Measurements from ENCODE around the gene FRMD4A.

FRMD4A gene

GRCh38 chr10:13741438-13741837 is 589.3 kb downstream of the FRMD4A start:
- DNase-seq (ENCODE audit: low spot score) = no peak
- Histone ChIP-seq H4K91ac (ENCODE audit: low read depth, low read length, poor library complexity) (no peak overlapping the region), H2BK5ac (ENCODE audit: low read length) (no peak overlapping the region), H3K18ac (ENCODE audit: low read length) (no peak overlapping the region), H2BK12ac (ENCODE audit: low read length) (no peak overlapping the region), H3K9me3 (replicated peaks in 1 of 2; ENCODE audit: control insufficient read depth in 2 of 2, insufficient read depth in 1 of 2, low read depth in 1 of 2, low read length in 2 of 2) (no peaks in the 10 kb centered on the region), H3K4ac (ENCODE audit: low read length) (no peak overlapping the region), H3K4me2 (ENCODE audit: insufficient read depth, low read length, poor library complexity, severe bottlenecking) (no peak overlapping the region), H3K27me3 (ENCODE audit: control insufficient read depth in 3 of 3, insufficient read depth in 3 of 3, low read depth in 1 of 3, low read length in 3 of 3) (peaks cover 0 to 1% (median 0%) of the 10 kb centered on the region in 3 experiments), H2BK120ac (ENCODE audit: low read depth, low read length) (no peak overlapping the region), H3K27ac (replicated peaks; ENCODE audit: low read length) (no peak overlapping the region), H2BK15ac (ENCODE audit: low read length) (no peak overlapping the region), H3K4me3 (ENCODE audit: low read length in 2 of 2) (no peak overlapping the region), H2AK5ac (ENCODE audit: low read depth, low read length) (no peak overlapping the region), H2AFZ (ENCODE audit: low read length) (no peak overlapping the region), H3K79me1 (ENCODE audit: low read depth, low read length) (no peaks in the 10 kb centered on the region), H3K4me1 (ENCODE audit: control insufficient read depth in 2 of 2, insufficient read depth in 1 of 2, low read depth in 1 of 2, low read length in 2 of 2) (peaks cover 0 to 2% of the 10 kb centered on the region in 2 donors), H3K14ac (ENCODE audit: low read length) (no peak overlapping the region), H4K8ac (ENCODE audit: low read depth, low read length) (no peak overlapping the region), H3K36me3 (replicated peaks in 1 of 2; ENCODE audit: control insufficient read depth in 2 of 2, insufficient read depth in 2 of 2, low read length in 2 of 2) (peaks cover 11 to 95% of the 10 kb centered on the region in 2 donors), H3K9ac (ENCODE audit: low read depth, low read length, poor library complexity) (no peak overlapping the region), H3K23ac (ENCODE audit: low read depth, low read length, poor library complexity) (no peak overlapping the region)
- no CpG with 5 or more reads among the region's 5 CpGs for WGBS, 2 donors (ENCODE audit: extremely low coverage in 2 of 2, insufficient read length in 2 of 2, insufficient replicate concordance in 1 of 2)

GRCh38 chr10:13740461-13740860 is 590.3 kb downstream of the FRMD4A start:
- no peak overlapping the region for H3K23ac ChIP-seq (ENCODE audit: low read depth, low read length, poor library complexity)
- H3K14ac ChIP-seq (ENCODE audit: low read length) = no peak overlapping the region
- no peak overlapping the region for H2BK15ac ChIP-seq (ENCODE audit: low read length)
- H3K4me3 ChIP-seq (ENCODE audit: low read length in 2 of 2) = no peak overlapping the region
- H3K79me1 ChIP-seq (ENCODE audit: low read depth, low read length) = no peaks in the 10 kb centered on the region
- no peak overlapping the region for H4K91ac ChIP-seq (ENCODE audit: low read depth, low read length, poor library complexity)
- H3K36me3 ChIP-seq (replicated peaks in 1 of 2; ENCODE audit: control insufficient read depth in 2 of 2, insufficient read depth in 2 of 2, low read length in 2 of 2) = peaks cover 11 to 95% of the 10 kb centered on the region in 2 donors
- H3K27me3 ChIP-seq (ENCODE audit: control insufficient read depth in 3 of 3, insufficient read depth in 3 of 3, low read depth in 1 of 3, low read length in 3 of 3) = peaks cover 0 to 1% (median 0%) of the 10 kb centered on the region in 3 experiments
- H2BK5ac ChIP-seq (ENCODE audit: low read length) = no peak overlapping the region
- no peak overlapping the region for H3K4me2 ChIP-seq (ENCODE audit: insufficient read depth, low read length, poor library complexity, severe bottlenecking)
- peaks cover 0 to 2% of the 10 kb centered on the region in 2 donors for H3K4me1 ChIP-seq (ENCODE audit: control insufficient read depth in 2 of 2, insufficient read depth in 1 of 2, low read depth in 1 of 2, low read length in 2 of 2)
- no peak overlapping the region for H3K27ac ChIP-seq (replicated peaks; ENCODE audit: low read length)
- WGBS, 2 donors (ENCODE audit: extremely low coverage in 2 of 2, insufficient read length in 2 of 2, insufficient replicate concordance in 1 of 2) = no CpG with 5 or more reads among the region's 4 CpGs
- DNase-seq (ENCODE audit: low spot score) = no peak
- H4K8ac ChIP-seq (ENCODE audit: low read depth, low read length) = no peak overlapping the region
- no peak overlapping the region for H2BK12ac ChIP-seq (ENCODE audit: low read length)
- H2BK120ac ChIP-seq (ENCODE audit: low read depth, low read length) = no peak overlapping the region
- H3K4ac ChIP-seq (ENCODE audit: low read length) = no peak overlapping the region
- H3K9me3 ChIP-seq (replicated peaks in 1 of 2; ENCODE audit: control insufficient read depth in 2 of 2, insufficient read depth in 1 of 2, low read depth in 1 of 2, low read length in 2 of 2) = no peaks in the 10 kb centered on the region
- no peak overlapping the region for H3K18ac ChIP-seq (ENCODE audit: low read length)
- no peak overlapping the region for H2AFZ ChIP-seq (ENCODE audit: low read length)
- no peak overlapping the region for H2AK5ac ChIP-seq (ENCODE audit: low read depth, low read length)
- no peak overlapping the region for H3K9ac ChIP-seq (ENCODE audit: low read depth, low read length, poor library complexity)

DNA sequence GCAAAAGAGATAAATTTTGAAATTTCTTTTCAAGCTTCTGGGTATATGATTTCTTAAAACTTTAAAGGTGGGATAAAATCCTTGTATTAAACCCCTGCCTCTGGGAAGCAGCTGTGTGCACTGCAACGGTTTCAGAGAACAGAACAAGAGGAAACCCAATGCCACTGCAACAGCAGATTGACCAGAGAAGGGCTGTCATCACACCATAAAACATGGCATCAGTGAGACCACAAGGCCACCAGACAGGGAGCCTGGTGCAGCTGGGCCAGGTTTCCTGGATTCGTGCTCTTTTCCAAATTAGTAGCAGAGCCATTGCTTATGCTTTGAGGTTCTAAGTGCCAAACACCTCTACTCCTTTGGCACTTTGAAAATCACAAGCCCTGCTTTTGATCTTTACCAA is 591.5 kb downstream of the FRMD4A start:
- no peak for DNase-seq (ENCODE audit: low spot score)
- H3K79me1 ChIP-seq (ENCODE audit: low read depth, low read length) = no peaks in the 10 kb centered on the region
- H4K8ac ChIP-seq (ENCODE audit: low read depth, low read length) = no peak overlapping the region
- H3K4me2 ChIP-seq (ENCODE audit: insufficient read depth, low read length, poor library complexity, severe bottlenecking) = no peak overlapping the region
- no CpG with 5 or more reads among the region's 2 CpGs for WGBS, 2 donors (ENCODE audit: extremely low coverage in 2 of 2, insufficient read length in 2 of 2, insufficient replicate concordance in 1 of 2)
- no peak overlapping the region for H2BK120ac ChIP-seq (ENCODE audit: low read depth, low read length)
- H3K9ac ChIP-seq (ENCODE audit: low read depth, low read length, poor library complexity) = no peak overlapping the region
- H3K27ac ChIP-seq (replicated peaks; ENCODE audit: low read length) = no peak overlapping the region
- H2BK5ac ChIP-seq (ENCODE audit: low read length) = no peak overlapping the region
- no peak overlapping the region for H3K4me3 ChIP-seq (ENCODE audit: low read length in 2 of 2)
- peaks cover 0 to 4% of the 10 kb centered on the region in 2 donors for H3K4me1 ChIP-seq (ENCODE audit: control insufficient read depth in 2 of 2, insufficient read depth in 1 of 2, low read depth in 1 of 2, low read length in 2 of 2)
- no peaks in the 10 kb centered on the region for H3K9me3 ChIP-seq (replicated peaks in 1 of 2; ENCODE audit: control insufficient read depth in 2 of 2, insufficient read depth in 1 of 2, low read depth in 1 of 2, low read length in 2 of 2)
- H3K4ac ChIP-seq (ENCODE audit: low read length) = no peak overlapping the region
- no peak overlapping the region for H2AK5ac ChIP-seq (ENCODE audit: low read depth, low read length)
- peaks cover 11 to 91% of the 10 kb centered on the region in 2 donors for H3K36me3 ChIP-seq (replicated peaks in 1 of 2; ENCODE audit: control insufficient read depth in 2 of 2, insufficient read depth in 2 of 2, low read length in 2 of 2)
- H2BK15ac ChIP-seq (ENCODE audit: low read length) = no peak overlapping the region
- H3K27me3 ChIP-seq (ENCODE audit: control insufficient read depth in 3 of 3, insufficient read depth in 3 of 3, low read depth in 1 of 3, low read length in 3 of 3) = peaks cover 0 to 1% (median 0%) of the 10 kb centered on the region in 3 experiments
- H3K14ac ChIP-seq (ENCODE audit: low read length) = no peak overlapping the region
- no peak overlapping the region for H4K91ac ChIP-seq (ENCODE audit: low read depth, low read length, poor library complexity)
- H2AFZ ChIP-seq (ENCODE audit: low read length) = no peak overlapping the region
- no peak overlapping the region for H2BK12ac ChIP-seq (ENCODE audit: low read length)
- no peak overlapping the region for H3K18ac ChIP-seq (ENCODE audit: low read length)
- H3K23ac ChIP-seq (ENCODE audit: low read depth, low read length, poor library complexity) = no peak overlapping the region

DNA sequence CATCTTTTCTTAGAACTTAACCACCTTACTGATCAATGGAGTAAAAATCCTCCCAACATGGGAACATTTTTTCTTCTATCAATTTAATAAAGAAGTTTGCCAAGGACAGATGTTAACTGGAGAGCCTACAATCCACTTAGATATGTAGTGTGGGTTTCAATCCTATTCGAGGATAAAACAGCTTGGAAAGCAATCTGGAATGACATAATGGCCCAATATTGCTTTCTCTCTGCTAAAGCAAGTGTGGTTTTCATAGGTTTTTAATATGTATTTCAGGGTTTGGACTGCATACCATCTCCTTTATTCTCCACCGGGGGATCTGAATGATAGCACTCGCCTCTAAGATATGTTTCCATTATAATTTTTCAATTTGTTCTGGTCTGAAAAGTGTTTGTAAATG is 594.2 kb downstream of the FRMD4A start:
- no peak overlapping the region for H4K91ac ChIP-seq (ENCODE audit: low read depth, low read length, poor library complexity)
- no peak overlapping the region for H2BK12ac ChIP-seq (ENCODE audit: low read length)
- no peak overlapping the region for H3K4ac ChIP-seq (ENCODE audit: low read length)
- H2AK5ac ChIP-seq (ENCODE audit: low read depth, low read length) = no peak overlapping the region
- no peak overlapping the region for H3K18ac ChIP-seq (ENCODE audit: low read length)
- no peak overlapping the region for H4K8ac ChIP-seq (ENCODE audit: low read depth, low read length)
- no peak overlapping the region for H3K4me3 ChIP-seq (ENCODE audit: low read length in 2 of 2)
- peaks cover 23 to 92% of the 10 kb centered on the region in 2 donors for H3K36me3 ChIP-seq (replicated peaks in 1 of 2; ENCODE audit: control insufficient read depth in 2 of 2, insufficient read depth in 2 of 2, low read length in 2 of 2)
- no peak overlapping the region for H2AFZ ChIP-seq (ENCODE audit: low read length)
- no peak overlapping the region for H2BK15ac ChIP-seq (ENCODE audit: low read length)
- peaks cover 0 to under 1% (median 0%) of the 10 kb centered on the region in 3 experiments for H3K27me3 ChIP-seq (ENCODE audit: control insufficient read depth in 3 of 3, insufficient read depth in 3 of 3, low read depth in 1 of 3, low read length in 3 of 3)
- no CpG with 5 or more reads among the region's 3 CpGs for WGBS, 2 donors (ENCODE audit: extremely low coverage in 2 of 2, insufficient read length in 2 of 2, insufficient replicate concordance in 1 of 2)
- no peak for DNase-seq (ENCODE audit: low spot score)
- H3K23ac ChIP-seq (ENCODE audit: low read depth, low read length, poor library complexity) = no peak overlapping the region
- no peak overlapping the region for H2BK5ac ChIP-seq (ENCODE audit: low read length)
- no peaks in the 10 kb centered on the region for H3K9me3 ChIP-seq (replicated peaks in 1 of 2; ENCODE audit: control insufficient read depth in 2 of 2, insufficient read depth in 1 of 2, low read depth in 1 of 2, low read length in 2 of 2)
- no peak overlapping the region for H3K27ac ChIP-seq (replicated peaks; ENCODE audit: low read length)
- H3K79me1 ChIP-seq (ENCODE audit: low read depth, low read length) = no peaks in the 10 kb centered on the region
- no peak overlapping the region for H3K4me2 ChIP-seq (ENCODE audit: insufficient read depth, low read length, poor library complexity, severe bottlenecking)
- H3K4me1 ChIP-seq (ENCODE audit: control insufficient read depth in 2 of 2, insufficient read depth in 1 of 2, low read depth in 1 of 2, low read length in 2 of 2) = peaks cover 0 to 3% of the 10 kb centered on the region in 2 donors
- no peak overlapping the region for H3K14ac ChIP-seq (ENCODE audit: low read length)
- no peak overlapping the region for H3K9ac ChIP-seq (ENCODE audit: low read depth, low read length, poor library complexity)
- H2BK120ac ChIP-seq (ENCODE audit: low read depth, low read length) = no peak overlapping the region

Measured in neuronal stem cell (in vitro differentiated cells).